ENCODE results near the gene DPP4. TPM values are rescaled to one million over a fixed set of nuclear protein-coding genes. Genes with fewer than 3 reads are reported as not detected.
"Not testable (repeated sequence)": the region's sequence is repeated elsewhere in the genome, so short reads cannot be mapped to it uniquely, and the experiment has no call there.

DPP4 gene
- total and polyA plus RNA-seq, 4 experiments from 2014 or later: 38.5 to 124 (median 72.5) TPM

DNA sequence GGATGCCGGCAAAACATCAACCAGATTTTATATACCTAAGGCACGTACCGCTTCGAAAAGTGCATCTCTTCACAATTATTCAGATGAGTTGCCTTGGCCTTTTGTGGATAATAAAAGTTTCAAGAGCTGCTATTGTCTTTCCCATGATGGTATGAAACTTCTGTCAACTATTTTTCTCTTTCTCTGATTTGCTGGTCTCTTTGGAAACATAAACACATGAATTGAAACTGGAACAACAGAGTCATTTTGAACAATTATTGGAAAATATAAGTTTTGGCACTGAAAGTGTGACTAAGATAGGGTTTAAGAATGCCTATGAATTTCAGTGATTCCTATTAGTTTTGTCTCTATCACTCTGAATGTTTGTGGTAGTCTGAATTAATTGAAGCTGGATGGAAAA, 109.9 kb downstream of the DPP4 start:
- no peaks in the 10 kb centered on the region for H3K9me3 Mint-ChIP-seq
- Histone ChIP-seq H3K4me3 (ENCODE audit: low read length in 2 of 2) (no peak overlapping the region), H3K9me3 (ENCODE audit: control insufficient read depth in 1 of 2, low read length in 2 of 2) (no peaks in the 10 kb centered on the region), H3K36me3 (ENCODE audit: insufficient read depth, low read length) (no peaks in the 10 kb centered on the region), H3K4me1 (ENCODE audit: insufficient read depth, low read length) (no peaks in the 10 kb centered on the region), H3K27ac (ENCODE audit: low read depth, low read length) (no peak overlapping the region), H3K27me3 (ENCODE audit: insufficient read depth, low read length) (no peaks in the 10 kb centered on the region)
- CTCF ChIA-PET (ENCODE audit: partially characterized antibody): interaction anchor here (0.9 kb wide), 1 partner anchor 375 kb away, joined by 3 read pairs; no protein-coding TSS in a partner anchor
- intact Hi-C loops (cut with micrococcal nuclease): no loop called here
- H3K4me1 Mint-ChIP-seq: peaks cover 0 to 8% (median 3%) of the 10 kb centered on the region in 4 donors
- H3K36me3 Mint-ChIP-seq: peaks cover 0 to 4% of the 10 kb centered on the region in 2 donors
- H3K4me3 Mint-ChIP-seq: peak overlapping the region in 2 of 8 donors; percentile 40 to 69
- H3K27ac Mint-ChIP-seq: peak overlapping the region in 1 of 7 donors; percentile 42
- H3K27me3 Mint-ChIP-seq: no peaks in the 10 kb centered on the region
- DNase-seq: no peak
- POLR2A ChIA-PET (ENCODE audit: partially characterized antibody): interaction anchor here (0.8 kb wide), 1 partner anchor 10 kb away, joined by 3 read pairs; no protein-coding TSS in a partner anchor

DNA sequence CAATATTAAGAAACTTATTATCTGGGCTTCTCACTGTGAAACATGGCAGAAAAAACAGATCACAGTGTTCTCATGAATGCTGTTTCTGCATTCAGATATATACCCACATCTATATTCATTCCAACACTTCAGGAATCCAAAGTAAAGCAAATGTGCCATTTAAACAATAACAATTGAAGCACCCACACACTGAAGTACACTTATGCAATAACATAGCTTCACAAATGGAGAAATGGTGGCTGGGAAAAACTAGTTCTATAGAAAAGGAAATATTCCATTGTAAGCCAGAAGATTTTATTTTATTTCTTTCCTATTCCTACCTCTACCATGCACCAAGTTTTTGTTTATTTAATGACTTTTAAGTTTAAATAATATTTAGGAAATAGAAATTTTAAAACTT, 111.9 kb downstream of the DPP4 start:
- no peaks in the 10 kb centered on the region for H3K9me3 Mint-ChIP-seq
- no peak overlapping the region for H3K4me3 ChIP-seq (ENCODE audit: low read length in 2 of 2)
- CTCF ChIA-PET (ENCODE audit: partially characterized antibody): interaction anchor here (1.6 kb wide), 1 partner anchor 15 kb away, joined by 4 read pairs; no protein-coding TSS in a partner anchor
- POLR2A ChIA-PET (ENCODE audit: partially characterized antibody): no interaction called here
- H3K4me1 ChIP-seq (ENCODE audit: insufficient read depth, low read length): peaks cover 6% of the 10 kb centered on the region
- intact Hi-C loops (cut with micrococcal nuclease): no loop called here
- no peak for DNase-seq
- H3K27ac Mint-ChIP-seq: no peak overlapping the region
- peaks cover 6 to 13% (median 8%) of the 10 kb centered on the region in 4 donors for H3K4me1 Mint-ChIP-seq
- no peaks in the 10 kb centered on the region for H3K36me3 ChIP-seq (ENCODE audit: insufficient read depth, low read length)
- H3K27me3 Mint-ChIP-seq: no peaks in the 10 kb centered on the region
- H3K27ac ChIP-seq (ENCODE audit: low read depth, low read length): no peak overlapping the region
- no peak overlapping the region for H3K4me3 Mint-ChIP-seq
- H3K9me3 ChIP-seq (ENCODE audit: control insufficient read depth in 1 of 2, low read length in 2 of 2): no peaks in the 10 kb centered on the region
- peaks cover 0 to 4% of the 10 kb centered on the region in 2 donors for H3K36me3 Mint-ChIP-seq
- H3K27me3 ChIP-seq (ENCODE audit: insufficient read depth, low read length): no peaks in the 10 kb centered on the region

DNA sequence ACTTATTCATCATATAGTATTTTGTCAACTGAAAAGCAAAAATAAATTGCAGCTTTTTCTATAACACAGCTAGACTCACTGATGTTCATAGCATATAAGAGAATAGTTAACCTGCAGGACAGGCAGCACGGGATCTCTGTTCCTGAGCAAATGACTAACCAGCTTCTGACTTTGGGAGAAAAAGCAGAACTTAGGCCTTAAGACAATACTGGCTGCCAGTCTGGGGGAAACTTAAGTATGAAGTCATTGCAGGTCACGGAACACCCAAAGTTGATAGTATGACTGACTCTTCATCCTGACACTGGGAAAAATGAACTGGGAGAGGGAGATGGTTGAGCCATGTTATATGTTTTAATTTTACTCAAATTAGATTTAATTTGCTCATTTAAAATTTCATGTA, 113.0 kb downstream of the DPP4 start:
- Mint-ChIP-seq H3K4me3 (no peak overlapping the region), H3K27me3 (no peaks in the 10 kb centered on the region), H3K27ac (no peak overlapping the region), H3K9me3 (no peaks in the 10 kb centered on the region), H3K36me3 (peaks cover 0 to 4% of the 10 kb centered on the region in 2 donors), H3K4me1 (peaks cover 17 to 19% (median 18%) of the 10 kb centered on the region in 4 donors)
- CTCF ChIA-PET (ENCODE audit: partially characterized antibody): interaction anchor here (1.1 kb wide), 1 partner anchor 15 kb away, joined by 5 read pairs; no protein-coding TSS in a partner anchor
- no peak for DNase-seq
- Histone ChIP-seq H3K27ac (ENCODE audit: low read depth, low read length) (no peak overlapping the region), H3K27me3 (ENCODE audit: insufficient read depth, low read length) (no peaks in the 10 kb centered on the region), H3K4me1 (ENCODE audit: insufficient read depth, low read length) (peaks cover 17% of the 10 kb centered on the region), H3K9me3 (ENCODE audit: control insufficient read depth in 1 of 2, low read length in 2 of 2) (no peaks in the 10 kb centered on the region), H3K4me3 (ENCODE audit: low read length in 2 of 2) (no peak overlapping the region), H3K36me3 (ENCODE audit: insufficient read depth, low read length) (no peaks in the 10 kb centered on the region)
- intact Hi-C loops (cut with micrococcal nuclease): no loop called here
- POLR2A ChIA-PET (ENCODE audit: partially characterized antibody): interaction anchor here (0.6 kb wide), 1 partner anchor 165 kb away, joined by 3 read pairs; no protein-coding TSS in a partner anchor

DNA sequence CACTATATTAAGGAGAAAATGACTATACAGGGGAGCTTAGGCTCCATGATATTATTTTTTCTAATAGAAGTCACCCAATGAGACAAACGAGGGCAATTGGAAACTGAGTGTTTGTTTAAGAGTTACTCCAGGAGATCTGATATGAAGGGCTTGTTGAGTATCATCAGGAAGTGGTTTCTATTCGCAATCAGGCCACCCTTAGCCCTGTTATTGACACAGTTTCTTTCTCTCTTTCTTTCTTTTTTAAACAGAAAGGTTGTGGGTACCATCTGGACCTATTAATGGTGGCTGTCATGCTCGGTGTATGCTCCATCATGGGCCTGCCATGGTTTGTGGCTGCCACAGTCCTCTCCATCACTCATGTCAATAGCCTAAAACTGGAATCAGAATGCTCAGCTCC, 117.3 kb downstream of the DPP4 start:
- Histone ChIP-seq H3K9me3 (ENCODE audit: control insufficient read depth in 1 of 2, low read length in 2 of 2) (no peaks in the 10 kb centered on the region), H3K36me3 (ENCODE audit: insufficient read depth, low read length) (no peaks in the 10 kb centered on the region), H3K27me3 (ENCODE audit: insufficient read depth, low read length) (no peaks in the 10 kb centered on the region), H3K4me1 (ENCODE audit: insufficient read depth, low read length) (peaks cover 60% of the 10 kb centered on the region), H3K4me3 (ENCODE audit: low read length in 2 of 2) (peak overlapping the region; percentile 18 to 38), H3K27ac (ENCODE audit: low read depth, low read length) (peak overlapping the region; percentile 20)
- Mint-ChIP-seq H3K27ac (peak overlapping the region; percentile 70 to 95 (median 93)), H3K9me3 (no peaks in the 10 kb centered on the region), H3K4me3 (peak overlapping the region; percentile 63 to 88 (median 76)), H3K4me1 (peaks cover 48 to 61% (median 53%) of the 10 kb centered on the region in 4 donors), H3K27me3 (no peaks in the 10 kb centered on the region), H3K36me3 (peaks cover 0 to 4% of the 10 kb centered on the region in 2 donors)
- intact Hi-C loops (cut with micrococcal nuclease): loop anchor here (10.0 kb wide), 2 partner anchors 358 to 542 kb away; partner anchors contain the start of genes IFIH1 and TBR1
- ChIA-PET POLR2A (ENCODE audit: partially characterized antibody) (interaction anchor here (0.6 to 1.9 kb wide), 5 partner anchors 31 to 364 kb away, joined by 3 to 17 read pairs (median 3); no protein-coding TSS in a partner anchor), CTCF (ENCODE audit: partially characterized antibody) (interaction anchor here (0.6 to 5.0 kb wide), 5 partner anchors 9 to 168 kb away, joined by 3 to 22 read pairs (median 5); no protein-coding TSS in a partner anchor)
- DNase-seq: peak; percentile 38 to 56 (median 44)

DNA sequence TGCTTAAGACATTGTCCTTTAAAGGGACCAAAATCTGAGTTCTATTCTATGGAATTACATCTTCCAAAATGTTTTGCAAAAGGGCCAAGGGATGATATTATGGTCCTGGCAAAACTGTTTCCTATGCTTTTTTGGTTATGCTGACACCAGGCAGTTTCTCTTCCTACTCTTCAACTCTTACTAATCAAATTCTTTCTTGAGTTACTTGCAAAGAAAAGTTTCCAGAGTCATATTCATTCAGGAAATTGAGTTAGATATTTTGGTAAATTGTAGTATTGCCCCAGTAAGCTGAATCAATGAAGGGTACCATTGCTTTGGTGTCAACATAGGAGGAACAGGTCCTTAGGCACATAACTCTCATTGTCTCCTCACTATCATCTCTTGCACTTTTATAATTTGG, 118.8 kb downstream of the DPP4 start:
- H3K36me3 Mint-ChIP-seq: peaks cover 0 to 4% of the 10 kb centered on the region in 2 donors
- Histone ChIP-seq H3K9me3 (ENCODE audit: control insufficient read depth in 1 of 2, low read length in 2 of 2) (no peaks in the 10 kb centered on the region), H3K36me3 (ENCODE audit: insufficient read depth, low read length) (no peaks in the 10 kb centered on the region), H3K4me3 (ENCODE audit: low read length in 2 of 2) (no peak overlapping the region), H3K27me3 (ENCODE audit: insufficient read depth, low read length) (no peaks in the 10 kb centered on the region), H3K4me1 (ENCODE audit: insufficient read depth, low read length) (peaks cover 69% of the 10 kb centered on the region), H3K27ac (ENCODE audit: low read depth, low read length) (no peak overlapping the region)
- H3K4me3 Mint-ChIP-seq: peak overlapping the region in 6 of 8 donors; percentile 34 to 73 (median 56)
- H3K9me3 Mint-ChIP-seq: no peaks in the 10 kb centered on the region
- no peak for DNase-seq
- no peaks in the 10 kb centered on the region for H3K27me3 Mint-ChIP-seq
- CTCF ChIA-PET (ENCODE audit: partially characterized antibody): interaction anchor here (0.8 to 5.0 kb wide), 5 partner anchors 9 to 174 kb away, joined by 3 to 22 read pairs (median 4); no protein-coding TSS in a partner anchor
- peak overlapping the region in 6 of 7 donors; percentile 63 to 86 (median 81) for H3K27ac Mint-ChIP-seq
- intact Hi-C loops (cut with micrococcal nuclease): loop anchor here (2.0 to 10.0 kb wide), 3 partner anchors 38 to 540 kb away; partner anchors contain the start of genes IFIH1 and TBR1
- peaks cover 48 to 61% (median 54%) of the 10 kb centered on the region in 4 donors for H3K4me1 Mint-ChIP-seq
- POLR2A ChIA-PET (ENCODE audit: partially characterized antibody): interaction anchor here (1.2 to 4.0 kb wide), 3 partner anchors 15 to 100 kb away, joined by 3 to 29 read pairs (median 4); no protein-coding TSS in a partner anchor

DNA sequence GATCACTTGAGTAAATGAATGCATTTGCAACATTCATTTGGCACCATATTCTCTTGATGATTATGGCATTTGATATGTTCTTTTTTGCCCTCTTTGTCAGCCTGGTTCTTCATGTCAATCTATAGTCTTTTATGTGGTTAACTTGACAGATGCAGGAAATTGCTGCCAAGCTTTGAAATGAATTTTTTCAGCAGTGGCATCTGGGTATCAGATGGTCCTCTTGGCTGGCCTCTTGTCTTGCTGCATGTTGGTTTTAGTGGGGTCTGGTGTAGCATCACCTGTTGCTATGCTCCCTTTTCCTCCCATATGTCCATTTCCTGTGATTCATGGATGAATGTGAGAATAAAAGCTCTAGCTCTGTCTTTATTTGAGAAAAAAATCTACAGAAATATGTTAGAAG, 119.9 kb downstream of the DPP4 start:
- peak overlapping the region in 7 of 8 donors; percentile 23 to 78 (median 60) for H3K4me3 Mint-ChIP-seq
- ChIA-PET CTCF (ENCODE audit: partially characterized antibody) (interaction anchor here (0.8 to 5.0 kb wide), 8 partner anchors 8 to 390 kb away, joined by 3 to 22 read pairs (median 6); partner anchors contain the start of gene GCA), POLR2A (ENCODE audit: partially characterized antibody) (interaction anchor here (0.6 to 4.0 kb wide), 10 partner anchors 10 to 365 kb away, joined by 3 to 29 read pairs (median 4); partner anchors contain the start of genes DPP4 and IFIH1)
- H3K4me1 Mint-ChIP-seq: peaks cover 48 to 61% (median 54%) of the 10 kb centered on the region in 4 donors
- no peaks in the 10 kb centered on the region for H3K9me3 Mint-ChIP-seq
- peak; percentile 56 to 72 (median 65) for DNase-seq
- Histone ChIP-seq H3K27ac (ENCODE audit: low read depth, low read length) (no peak overlapping the region), H3K9me3 (ENCODE audit: control insufficient read depth in 1 of 2, low read length in 2 of 2) (no peaks in the 10 kb centered on the region), H3K4me1 (ENCODE audit: insufficient read depth, low read length) (peaks cover 69% of the 10 kb centered on the region), H3K4me3 (ENCODE audit: low read length in 2 of 2) (no peak overlapping the region), H3K27me3 (ENCODE audit: insufficient read depth, low read length) (no peaks in the 10 kb centered on the region), H3K36me3 (ENCODE audit: insufficient read depth, low read length) (no peaks in the 10 kb centered on the region)
- H3K36me3 Mint-ChIP-seq: no peaks in the 10 kb centered on the region
- H3K27me3 Mint-ChIP-seq: no peaks in the 10 kb centered on the region
- intact Hi-C loops (cut with micrococcal nuclease): loop anchor here (1.0 to 10.0 kb wide), 5 partner anchors 39 to 539 kb away; partner anchors contain the start of genes DPP4, IFIH1 and TBR1
- peak overlapping the region; percentile 14 to 90 (median 59) for H3K27ac Mint-ChIP-seq

DNA sequence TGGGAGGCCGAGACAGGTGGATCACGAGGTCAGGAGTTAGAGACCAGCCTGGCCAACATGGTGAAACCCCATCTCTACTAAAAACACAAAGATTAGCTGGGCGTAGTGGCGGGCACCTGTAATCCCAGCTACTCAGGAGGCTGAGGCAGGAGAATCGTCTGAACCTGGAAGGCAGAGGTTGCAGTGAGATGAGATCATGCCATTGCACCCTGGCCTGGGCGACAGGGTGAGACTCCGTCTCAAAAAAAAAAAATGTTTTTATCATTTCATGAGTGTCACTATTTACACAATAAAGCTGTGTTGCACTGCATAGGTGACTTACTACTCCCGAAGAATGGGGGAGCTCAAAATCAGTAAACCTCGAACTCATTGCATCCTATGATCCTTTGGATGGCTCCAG, 120.6 kb downstream of the DPP4 start:
- peaks cover 47 to 59% (median 52%) of the 10 kb centered on the region in 4 donors for H3K4me1 Mint-ChIP-seq
- not testable (repeated sequence) for H3K36me3 ChIP-seq (ENCODE audit: insufficient read depth, low read length); H3K27me3 Mint-ChIP-seq; DNase-seq; H3K9me3 ChIP-seq (ENCODE audit: control insufficient read depth in 1 of 2, low read length in 2 of 2); H3K9me3 Mint-ChIP-seq; H3K27ac ChIP-seq (ENCODE audit: low read depth, low read length); H3K36me3 Mint-ChIP-seq; H3K27me3 ChIP-seq (ENCODE audit: insufficient read depth, low read length); H3K4me3 ChIP-seq (ENCODE audit: low read length in 2 of 2)
- peak overlapping the region; percentile 67 to 90 (median 82) for H3K27ac Mint-ChIP-seq
- peak overlapping the region; percentile 26 to 78 (median 60) for H3K4me3 Mint-ChIP-seq
- intact Hi-C loops (cut with micrococcal nuclease): loop anchor here (2.0 to 10.0 kb wide), 4 partner anchors 119 to 539 kb away; partner anchors contain the start of genes DPP4, IFIH1 and TBR1
- H3K4me1 ChIP-seq (ENCODE audit: insufficient read depth, low read length): peaks cover 69% of the 10 kb centered on the region
- POLR2A ChIA-PET (ENCODE audit: partially characterized antibody): interaction anchor here (0.9 to 4.0 kb wide), 5 partner anchors 39 to 366 kb away, joined by 5 to 29 read pairs (median 11); partner anchors contain the start of genes DPP4 and IFIH1
- CTCF ChIA-PET (ENCODE audit: partially characterized antibody): interaction anchor here (0.7 to 5.0 kb wide), 9 partner anchors 13 to 391 kb away, joined by 3 to 22 read pairs (median 4); partner anchors contain the start of gene GCA

Measured in CD4-positive, alpha-beta memory T cell (primary cell).